Natural killer cell (primary cell): Measurements from ENCODE around the gene PPP2R5C. TPM values are rescaled to one million over a fixed set of nuclear protein-coding genes. Genes with fewer than 3 reads are reported as not detected.
"Not testable (repeated sequence)": the region's sequence is repeated elsewhere in the genome, so short reads cannot be mapped to it uniquely, and the experiment has no call there.

Source experiments
- ATAC-seq, 3 donors: fragments of 150-1000 bp in 2 of 3; fragments of 200-7000 bp in 1 of 3; cut with Tn5 transposase; 1 replicate in 1 of 3; 2 replicates in 2 of 3; pipeline ENCODE4 v1.10.0; 2021; ENCODE audit warnings: mild to moderate bottlenecking in 2 of 3, moderate library complexity in 2 of 3
- DNase-seq, 2 donors: peaks; one replicate each; pipeline versions ENCODE4 v3.0.0 to v3.0.0-alpha.2; 2013 to 2021; ENCODE audit warnings: mixed read lengths in 1 of 2
- H3K27ac ChIP-seq: one replicate; pipeline ENCODE4 v1.5.1; 2013; ENCODE audit warnings: mild to moderate bottlenecking, low read length
- H3K27me3 ChIP-seq: one replicate; pipeline ENCODE4 v1.6.1; 2013; ENCODE audit warnings: low read length; ENCODE audit not compliant: control insufficient read depth, insufficient read depth
- H3K36me3 ChIP-seq: one replicate; pipeline ENCODE4 v1.6.1; 2013; ENCODE audit warnings: low read length; ENCODE audit not compliant: control insufficient read depth, insufficient read depth
- H3K4me1 ChIP-seq: one replicate; pipeline ENCODE4 v1.6.1; 2013; ENCODE audit warnings: low read length; ENCODE audit not compliant: control insufficient read depth, insufficient read depth
- H3K4me3 ChIP-seq: one replicate; pipeline ENCODE4 v1.5.1; 2013; ENCODE audit warnings: low read length
- H3K9me3 ChIP-seq: one replicate; pipeline ENCODE4 v1.6.1; 2013; ENCODE audit warnings: low read length; ENCODE audit not compliant: control insufficient read depth, insufficient read depth
- H3K27ac Mint-ChIP-seq, 2 donors: one replicate each; pipeline ENCODE4 v1.8.0; 2022; ENCODE audit warnings: mild to moderate bottlenecking in 2 of 2, mixed read lengths in 2 of 2, moderate library complexity in 1 of 2
- H3K27me3 Mint-ChIP-seq, 2 donors: one replicate each; pipeline ENCODE4 v1.8.0; 2022; ENCODE audit warnings: low read depth in 2 of 2, mixed read lengths in 2 of 2
- H3K36me3 Mint-ChIP-seq: one replicate; pipeline ENCODE4 v1.8.0; 2022; ENCODE audit warnings: mixed read lengths
- H3K4me1 Mint-ChIP-seq, 2 donors: one replicate each; pipeline ENCODE4 v1.8.0; 2022; ENCODE audit warnings: mixed read lengths in 2 of 2
- H3K4me3 Mint-ChIP-seq: one replicate; pipeline ENCODE4 v1.8.0; 2022; ENCODE audit warnings: mild to moderate bottlenecking, moderate library complexity, mixed read lengths
- H3K9me3 Mint-ChIP-seq, 2 donors: one replicate each; pipeline ENCODE4 v1.8.0; 2022; ENCODE audit warnings: mixed read lengths in 2 of 2
- CTCF ChIP-seq: fragments of 200-600 bp; IDR thresholded peaks from one replicate; pipeline ENCODE4 v1.8.0; 2022; ENCODE audit warnings: antibody characterized with exemption
- WGBS: methylation state at CpG from one replicate; pipeline ENCODE4 v1.1.7; 2013; ENCODE audit warnings: missing lambda C conversion rate; ENCODE audit not compliant: insufficient coverage; 5-methylcytosine and 5-hydroxymethylcytosine counted together
- intact Hi-C: fragments of 100-400 bp; cut with micrococcal nuclease; formaldehyde crosslinking; loops from one replicate; pipeline ENCODE4 v1.14.2; 2022
- total RNA-seq, 4 donors: library from RNA; stranded (reverse); fragments of 120-200 nt in 1 of 4; gene quantifications; one replicate each; pipeline versions ENCODE4 v1.2.3 to v1.2.4, GENCODE V29; 2013 to 2022

PPP2R5C gene
- total RNA-seq, 3 donors from 2014 or later (not counting 1 experiment from before 2014, with no cell fraction given) = 716 to 779 (median 736) TPM

GRCh38 chr14:101729382-101729781 is 32.1 kb upstream of the PPP2R5C start:
- Mint-ChIP-seq H3K9me3 (no peaks in the 10 kb centered on the region), H3K27ac (peak overlapping the region; percentile 88 to 90), H3K36me3 (no peaks in the 10 kb centered on the region), H3K4me3 (peak overlapping the region; percentile 38), H3K4me1 (peaks cover 65 to 75% of the 10 kb centered on the region in 2 donors), H3K27me3 (no peaks in the 10 kb centered on the region)
- Histone ChIP-seq H3K4me3 (no peak overlapping the region), H3K36me3 (no peaks in the 10 kb centered on the region), H3K9me3 (no peaks in the 10 kb centered on the region), H3K4me1 (peaks cover 49% of the 10 kb centered on the region), H3K27ac (no peak overlapping the region), H3K27me3 (no peaks in the 10 kb centered on the region)
- intact Hi-C loops = loop anchor here (10.0 kb wide), 1 partner anchor 1655 kb away; no protein-coding TSS in a partner anchor
- WGBS = 95% methylated on average over 6 of the region's 6 CpGs
- ATAC-seq = no peak
- DNase-seq = no peak
- TF ChIP-seq CTCF = no peak

GRCh38 chr14:101730157-101730556 is 31.4 kb upstream of the PPP2R5C start:
- DNase-seq, intact Hi-C loops, ATAC-seq, H3K27me3 Mint-ChIP-seq, H3K9me3 ChIP-seq, H3K9me3 Mint-ChIP-seq, H3K36me3 Mint-ChIP-seq, H3K4me3 ChIP-seq, H3K27me3 ChIP-seq, H3K36me3 ChIP-seq: not testable (repeated sequence)
- Mint-ChIP-seq H3K27ac (peak overlapping the region; percentile 88 to 90), H3K4me1 (peaks cover 65 to 75% of the 10 kb centered on the region in 2 donors), H3K4me3 (peak overlapping the region; percentile 50)
- peak overlapping the region; percentile 92 for H3K27ac ChIP-seq
- WGBS = 96% methylated on average over 3 of the region's 4 CpGs
- H3K4me1 ChIP-seq = peaks cover 49% of the 10 kb centered on the region

- H3K36me3 ChIP-seq = no peaks in the 10 kb centered on the region
- ATAC-seq (no peak), DNase-seq (no peak)
- H3K4me1 ChIP-seq = peaks cover 45% of the 10 kb centered on the region
- 79% methylated on average over 3 of the region's 3 CpGs for WGBS
- Mint-ChIP-seq H3K27me3 (no peaks in the 10 kb centered on the region), H3K4me1 (peaks cover 60 to 69% of the 10 kb centered on the region in 2 donors), H3K4me3 (peak overlapping the region; percentile 85), H3K27ac (peak overlapping the region; percentile 88 to 90), H3K9me3 (no peaks in the 10 kb centered on the region), H3K36me3 (no peaks in the 10 kb centered on the region)
- H3K4me3 ChIP-seq = no peak overlapping the region
- no peaks in the 10 kb centered on the region for H3K27me3 ChIP-seq
- TF ChIP-seq CTCF = no peak
- intact Hi-C loops = no loop called here
- H3K9me3 ChIP-seq = no peaks in the 10 kb centered on the region
- peak overlapping the region; percentile 92 for H3K27ac ChIP-seq
These were observed 30.8 kb upstream of the PPP2R5C start for GRCh38 chr14:101730626-101731186.

GRCh38 chr14:101731187-101732080 is 30.1 kb upstream of the PPP2R5C start:
- Mint-ChIP-seq H3K27ac (peak overlapping the region; percentile 88 to 90), H3K9me3 (no peaks in the 10 kb centered on the region), H3K36me3 (no peaks in the 10 kb centered on the region), H3K4me3 (peak overlapping the region; percentile 85), H3K4me1 (peaks cover 53 to 62% of the 10 kb centered on the region in 2 donors), H3K27me3 (no peaks in the 10 kb centered on the region)
- Histone ChIP-seq H3K36me3 (no peaks in the 10 kb centered on the region), H3K9me3 (no peaks in the 10 kb centered on the region), H3K27me3 (no peaks in the 10 kb centered on the region), H3K4me3 (peak overlapping the region; percentile 1), H3K27ac (peak overlapping the region; percentile 92), H3K4me1 (peaks cover 37% of the 10 kb centered on the region)
- peak; percentile 67 to 80 (median 68) for ATAC-seq
- DNase-seq = peak; percentile 66 to 94
- TF ChIP-seq CTCF = no peak
- intact Hi-C loops = no loop called here
- 16% methylated on average over 13 of the region's 16 CpGs for WGBS
